GM12892 (cell line): ENCODE measurements around the gene RNF44.
"Not testable (repeated sequence)": the region's sequence is repeated elsewhere in the genome, so short reads cannot be mapped to it uniquely, and the experiment has no call there.

ENCODE experiments used
- DNase-seq: peaks from one replicate; pipeline ENCODE4 v3.0.0; 2011; ENCODE audit not compliant: insufficient read length
- FAIRE-seq: peaks from 2 replicates; lab custom pipeline; 2011; peaks lifted over from hg19 to GRCh38; lab: Jason Lieb, UNC
- POLR2A ChIP-seq: IDR thresholded peaks from 2 replicates; pipeline ENCODE4 v1.6.1; 2011; ENCODE audit warnings: low read depth, low read length, control low read depth
- POLR2AphosphoS5 ChIP-seq: IDR thresholded peaks from 2 replicates; pipeline ENCODE4 v1.6.1; 2011; ENCODE audit warnings: low read depth, low read length, control low read depth
- TAF1 ChIP-seq: IDR thresholded peaks from 2 replicates; pipeline ENCODE4 v1.6.1; 2011; ENCODE audit warnings: low read depth, mild to moderate bottlenecking, control low read depth, low read length, borderline replicate concordance

The RNF44 gene

GRCh38 chr5:176568657-176569056 lies 31.5 kb upstream of the RNF44 start:
- TF ChIP-seq POLR2A (no peak), TAF1 (no peak), POLR2AphosphoS5 (no peak)
- FAIRE-seq (no peak), DNase-seq (no peak)

GRCh38 chr5:176565760-176566288 lies 28.6 kb upstream of the RNF44 start:
- FAIRE-seq: no peak
- DNase-seq: no peak
- TF ChIP-seq TAF1 (no peak), POLR2AphosphoS5 (no peak), POLR2A (no peak)

GRCh38 chr5:176564002-176564401 lies 26.8 kb upstream of the RNF44 start:
- FAIRE-seq (no peak), DNase-seq (no peak)
- no peak for TF ChIP-seq POLR2AphosphoS5
- no peak for TF ChIP-seq POLR2A
- TF ChIP-seq TAF1: no peak

GRCh38 chr5:176562189-176562588 lies 25.0 kb upstream of the RNF44 start:
- TF ChIP-seq TAF1 (no peak), POLR2A (no peak), POLR2AphosphoS5 (no peak)
- FAIRE-seq: no peak

GRCh38 chr5:176561259-176561658 lies 24.1 kb upstream of the RNF44 start:
- no peak for DNase-seq
- FAIRE-seq: no peak
- TF ChIP-seq POLR2A (no peak), TAF1 (no peak), POLR2AphosphoS5 (no peak)

More at GRCh38 chr5:176562189-176562588, 25.0 kb upstream of the RNF44 start:
- no peak for DNase-seq

- TF ChIP-seq POLR2A: no peak
- TF ChIP-seq POLR2AphosphoS5: no peak
- TF ChIP-seq TAF1: no peak
- no peak for FAIRE-seq
- no peak for DNase-seq
These were observed 23.2 kb upstream of the RNF44 start for GRCh38 chr5:176560364-176560763.

GRCh38 chr5:176559683-176560082 lies 22.5 kb upstream of the RNF44 start:
- no peak for TF ChIP-seq POLR2AphosphoS5
- TF ChIP-seq POLR2A: no peak
- TF ChIP-seq TAF1: no peak
- FAIRE-seq (no peak), DNase-seq (no peak)

- DNase-seq (no peak), FAIRE-seq (no peak)
- TF ChIP-seq POLR2AphosphoS5 (no peak), TAF1 (no peak), POLR2A (no peak)
These were observed 20.6 kb upstream of the RNF44 start for GRCh38 chr5:176557846-176558245.

- FAIRE-seq: no peak
- TF ChIP-seq POLR2A: no peak
- TF ChIP-seq TAF1: no peak
- no peak for TF ChIP-seq POLR2AphosphoS5
- DNase-seq: no peak
These were observed 16.3 kb upstream of the RNF44 start for GRCh38 chr5:176553260-176554085.

GRCh38 chr5:176552332-176552869 lies 15.2 kb upstream of the RNF44 start:
- DNase-seq: no peak
- no peak for FAIRE-seq
- TF ChIP-seq POLR2AphosphoS5 (no peak), TAF1 (no peak), POLR2A (no peak)

GRCh38 chr5:176550937-176551336 lies 13.7 kb upstream of the RNF44 start:
- not testable (repeated sequence) for FAIRE-seq, DNase-seq

- no peak for DNase-seq
- FAIRE-seq: peak; percentile 27
These were observed 13.2 kb upstream of the RNF44 start for GRCh38 chr5:176550275-176550831.

GRCh38 chr5:176549871-176550270 lies 12.7 kb upstream of the RNF44 start:
- no peak for TF ChIP-seq POLR2A
- no peak for TF ChIP-seq POLR2AphosphoS5
- TF ChIP-seq TAF1: no peak
- FAIRE-seq (no peak), DNase-seq (no peak)

More at GRCh38 chr5:176550275-176550831, 13.2 kb upstream of the RNF44 start:
- no peak for TF ChIP-seq POLR2AphosphoS5
- no peak for TF ChIP-seq POLR2A
- no peak for TF ChIP-seq TAF1
